ENCODE measurements around the gene FOXB2. TPM values are rescaled to one million over a fixed set of nuclear protein-coding genes. Genes with fewer than 3 reads are reported as not detected.

Gene FOXB2
- total and polyA plus RNA-seq, 2 of the 8 experiments (the other 6 are each of a cell fraction or from before 2014, with no cell fraction given): 0.15 to 0.22 TPM

DNA sequence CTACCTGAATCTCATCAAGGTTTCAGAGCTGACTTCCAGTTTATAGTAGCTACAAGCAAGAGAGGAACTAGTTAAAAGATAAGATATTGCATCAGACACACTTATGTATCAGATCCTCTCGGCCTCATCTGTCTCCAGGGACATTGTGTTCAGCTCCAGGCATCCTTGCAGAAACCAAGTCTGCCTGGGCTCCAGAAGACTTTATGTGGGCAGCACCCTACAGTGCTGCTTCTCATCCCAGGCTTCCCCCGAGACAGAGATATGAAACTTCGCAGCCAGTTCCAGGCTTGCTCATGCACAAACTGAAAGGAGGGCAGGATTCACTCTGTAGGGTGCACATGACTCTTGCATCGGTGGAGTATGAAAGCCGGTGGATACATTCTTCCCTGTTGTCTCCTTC, 33.9 kb upstream of the FOXB2 start:
- Histone ChIP-seq H2AFZ (ENCODE audit: low read length) (peak overlapping the region; percentile 23; the same call in 1 of the 2 replicates), H2BK15ac (ENCODE audit: low read length) (no peak overlapping the region), H3K4me3 (ENCODE audit: extremely low read depth in 1 of 4, insufficient read depth in 2 of 4, low read depth in 3 of 4, low read length in 4 of 4) (no peak overlapping the region), H4K20me1 (replicated peaks in 1 of 2; ENCODE audit: control insufficient read depth in 1 of 2, insufficient read depth in 2 of 2, low read length in 2 of 2) (no peaks in the 10 kb centered on the region), H3K23me2 (ENCODE audit: low read depth, low read length) (no peaks in the 10 kb centered on the region; the same call in 1 of the 2 replicates), H3K27me3 (replicated peaks in 1 of 4; ENCODE audit: control insufficient read depth in 3 of 4, extremely low read depth in 1 of 4, insufficient read depth in 3 of 4, low read length in 3 of 4) (no peaks in the 10 kb centered on the region), H2BK20ac (ENCODE audit: low read length) (no peak overlapping the region), H3K4me1 (replicated peaks in 1 of 4; ENCODE audit: control insufficient read depth in 3 of 4, insufficient read depth in 4 of 4, low read length in 3 of 4) (no peaks in the 10 kb centered on the region), H3K14ac (ENCODE audit: insufficient read length) (no peak overlapping the region), H3K4me2 (ENCODE audit: insufficient read depth in 1 of 2, low read depth in 2 of 2, low read length in 2 of 2) (no peak overlapping the region), H4K5ac (ENCODE audit: insufficient read length, low read depth, low read length) (no peak overlapping the region), H4K8ac (ENCODE audit: extremely low read depth, insufficient read depth, low read length) (no peak overlapping the region), H3K9me3 (ENCODE audit: insufficient read depth in 2 of 2, low read depth in 1 of 2, low read length in 1 of 2) (no peaks in the 10 kb centered on the region), H3K79me2 (ENCODE audit: control insufficient read depth in 1 of 2, insufficient read depth in 2 of 2, low read length in 2 of 2) (no peaks in the 10 kb centered on the region), H3K79me1 (ENCODE audit: low read depth, low read length) (no peaks in the 10 kb centered on the region), H2BK5ac (ENCODE audit: low read depth, low read length) (no peak overlapping the region), H3K9ac (replicated peaks in 1 of 4; ENCODE audit: extremely low read depth in 1 of 4, low read depth in 3 of 4, low read length in 3 of 4) (no peak overlapping the region), H3K23ac (ENCODE audit: insufficient read length) (no peak overlapping the region), H3K18ac (ENCODE audit: extremely low read depth, low read length) (no peak overlapping the region), H2AK5ac (ENCODE audit: low read depth, low read length) (no peak overlapping the region), H2BK120ac (replicated peaks; ENCODE audit: low read depth, low read length) (no peak overlapping the region), H3K36me3 (ENCODE audit: control insufficient read depth in 2 of 4, insufficient read depth in 4 of 4, low read length in 3 of 4) (no peaks in the 10 kb centered on the region), H3K56ac (replicated peaks; ENCODE audit: insufficient read length, low read depth, low read length) (no peak overlapping the region), H3K4ac (replicated peaks; ENCODE audit: insufficient read length, low read depth, low read length) (no peak overlapping the region), H4K91ac (replicated peaks; ENCODE audit: insufficient read length, low read length) (no peak overlapping the region), H2BK12ac (ENCODE audit: low read depth, low read length) (no peak overlapping the region), H3K27ac (ENCODE audit: low read depth, low read length) (no peak overlapping the region)
- ChIA-PET POLR2A (ENCODE audit: partially characterized antibody) (no interaction called here), CTCF (ENCODE audit: partially characterized antibody) (interaction anchor here (1.5 to 7.0 kb wide), 3 partner anchors 175 to 229 kb away, joined by 4 to 83 read pairs (median 14); no protein-coding TSS in a partner anchor)
- DNase-seq (ENCODE audit: low read depth in 1 of 2, low spot score in 2 of 2): no peak
- 97% methylated on average over 5 of the region's 5 CpGs; no CpG with 5 or more reads in 1 of the 2 experiments for WGBS, 2 experiments (ENCODE audit: extremely low coverage in 1 of 2, insufficient coverage in 1 of 2, insufficient read length in 1 of 2, insufficient replicate concordance in 2 of 2, low coverage in 1 of 2, low lambda C conversion rate in 2 of 2, missing lambda C conversion rate in 1 of 2)
- FAIRE-seq: no peak
- no peak for TF ChIP-seq SIRT6 (IDR thresholded peaks at IDR 0.05; ENCODE audit: low read length)

Measured in H1 (cell line).